HG03097 (cell line): ENCODE measurements around the gene KIF5A.
A peak's percentile ranks its signal among the peaks of the same experiment; 100 is the strongest.

Experiments
- ATAC-seq: cut with Tn5 transposase; IDR thresholded peaks from one replicate; pipeline ENCODE4 v1.9.1; 2021; ENCODE audit not compliant: unreplicated experiment, low FRiP score

Gene KIF5A

DNA sequence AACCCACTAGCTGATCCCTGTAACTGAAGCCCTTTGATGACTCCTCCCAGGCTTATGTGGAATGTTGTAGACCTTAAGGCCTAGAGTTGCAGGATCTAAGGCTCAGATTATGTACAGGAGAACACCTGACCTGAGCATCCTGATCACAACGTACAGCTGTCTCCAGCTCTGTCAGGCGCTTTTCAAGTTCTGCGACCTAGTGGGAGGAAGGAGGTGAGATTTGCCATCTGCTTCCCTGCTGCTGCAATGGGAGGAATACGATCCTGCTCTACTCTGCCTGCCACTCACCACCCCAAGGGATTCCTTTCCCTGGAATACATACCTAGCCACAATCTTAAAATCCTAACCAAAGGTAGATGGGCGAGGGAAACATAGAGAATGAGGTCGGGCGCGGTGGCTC, 16.7 kb upstream of the KIF5A start:
- no peak for ATAC-seq

DNA sequence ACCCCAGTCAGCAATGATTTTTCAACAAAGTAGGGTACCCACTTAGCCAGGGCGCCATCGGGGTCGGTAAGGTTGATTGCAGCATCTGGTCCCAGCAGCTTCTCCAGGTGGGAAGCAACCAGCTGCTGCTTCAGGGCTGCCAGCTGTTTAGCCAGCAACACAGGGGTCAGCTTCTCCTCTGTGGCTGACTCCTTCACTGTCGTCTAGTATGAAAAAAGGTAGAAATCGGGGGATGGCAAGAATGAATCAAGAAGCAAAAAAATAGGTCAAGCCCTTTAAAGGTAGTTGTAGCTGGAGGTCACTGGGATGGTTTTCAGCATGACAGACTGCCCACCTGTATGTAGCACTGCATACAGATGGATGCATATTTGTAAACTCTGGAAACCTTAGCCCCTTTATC, 15.6 kb upstream of the KIF5A start:
- ATAC-seq, result no peak

DNA sequence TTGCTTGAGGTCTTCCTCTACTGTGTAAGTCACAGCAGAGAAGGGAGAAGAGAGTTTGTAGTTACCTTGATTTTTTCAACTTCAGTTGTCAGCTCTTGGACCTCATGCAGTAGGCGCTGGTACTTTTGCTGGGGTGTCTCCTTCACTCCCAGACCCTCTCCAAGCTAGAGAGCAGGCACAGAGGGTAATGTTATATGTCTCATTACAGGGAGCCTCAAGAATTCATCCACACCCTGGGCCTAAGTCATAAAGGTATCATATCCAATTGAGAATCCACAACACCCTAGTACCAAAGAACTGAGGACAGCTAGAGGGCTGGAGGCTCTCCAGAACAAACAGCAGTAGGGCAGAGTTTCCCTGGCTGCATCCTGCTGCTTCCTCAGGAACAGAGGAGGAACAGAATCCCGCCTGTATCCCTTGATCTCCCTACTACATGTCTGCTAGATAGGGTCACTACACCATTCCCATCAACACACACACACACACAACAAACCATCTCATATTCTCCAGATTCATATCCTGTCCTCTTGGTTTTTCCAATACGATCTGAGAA, 14.8 kb upstream of the KIF5A start:
- no peak for ATAC-seq

DNA sequence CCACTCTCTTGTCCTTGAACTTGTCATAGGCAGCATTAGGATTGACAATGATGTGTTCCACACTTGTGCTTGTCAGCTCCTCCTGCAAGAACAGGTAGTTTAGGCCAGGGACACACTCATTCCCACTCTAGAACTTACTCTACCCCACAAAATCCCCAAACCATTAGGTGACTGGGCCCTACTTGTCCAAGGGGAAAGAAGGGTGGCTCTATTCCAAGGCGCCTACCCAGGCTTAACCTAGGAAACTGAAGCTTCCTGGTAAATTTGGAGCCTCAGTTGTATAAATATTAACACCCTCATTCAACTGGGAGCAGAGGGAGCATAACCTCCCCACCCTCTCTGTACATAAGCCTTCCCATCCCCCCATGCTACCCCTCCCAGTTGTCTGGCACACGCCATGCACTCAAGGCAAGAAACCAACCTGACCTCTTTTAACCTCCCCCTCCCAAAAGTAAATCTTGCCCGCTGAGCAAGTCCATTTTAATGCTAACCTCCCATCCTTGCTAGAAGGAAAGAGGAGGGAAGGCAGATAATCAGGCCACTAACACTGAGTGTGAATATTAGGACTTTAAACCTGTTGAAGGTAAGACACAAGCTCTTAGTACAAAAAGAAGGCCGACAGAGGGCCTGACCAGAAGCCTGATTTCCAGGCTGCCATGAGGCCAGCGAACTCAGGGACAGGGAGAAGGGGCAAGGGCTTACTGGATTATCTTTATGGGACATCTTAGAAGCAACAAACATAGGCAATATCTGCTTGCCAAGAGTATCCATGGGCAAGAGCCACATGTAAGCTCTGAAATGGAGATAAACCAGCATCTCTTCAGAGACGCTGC, 13.9 kb upstream of the KIF5A start:
- no peak for ATAC-seq

DNA sequence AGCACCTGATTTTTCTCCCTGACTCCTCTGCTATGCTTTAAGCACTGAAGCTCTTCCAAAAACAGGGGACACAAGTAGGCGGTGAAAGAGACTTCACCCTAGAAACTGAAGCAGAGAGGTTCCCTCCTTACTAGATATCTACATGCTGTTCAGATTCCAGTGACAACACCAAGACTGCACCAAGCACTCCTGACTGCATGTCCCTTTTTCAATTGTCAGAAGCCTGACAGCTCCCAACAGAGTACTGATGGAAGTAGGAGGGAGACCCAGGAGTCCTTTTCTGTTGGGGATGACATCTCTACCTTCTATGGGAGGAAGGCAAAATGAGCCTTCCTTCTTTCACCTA, 13.3 kb upstream of the KIF5A start:
- no peak for ATAC-seq

DNA sequence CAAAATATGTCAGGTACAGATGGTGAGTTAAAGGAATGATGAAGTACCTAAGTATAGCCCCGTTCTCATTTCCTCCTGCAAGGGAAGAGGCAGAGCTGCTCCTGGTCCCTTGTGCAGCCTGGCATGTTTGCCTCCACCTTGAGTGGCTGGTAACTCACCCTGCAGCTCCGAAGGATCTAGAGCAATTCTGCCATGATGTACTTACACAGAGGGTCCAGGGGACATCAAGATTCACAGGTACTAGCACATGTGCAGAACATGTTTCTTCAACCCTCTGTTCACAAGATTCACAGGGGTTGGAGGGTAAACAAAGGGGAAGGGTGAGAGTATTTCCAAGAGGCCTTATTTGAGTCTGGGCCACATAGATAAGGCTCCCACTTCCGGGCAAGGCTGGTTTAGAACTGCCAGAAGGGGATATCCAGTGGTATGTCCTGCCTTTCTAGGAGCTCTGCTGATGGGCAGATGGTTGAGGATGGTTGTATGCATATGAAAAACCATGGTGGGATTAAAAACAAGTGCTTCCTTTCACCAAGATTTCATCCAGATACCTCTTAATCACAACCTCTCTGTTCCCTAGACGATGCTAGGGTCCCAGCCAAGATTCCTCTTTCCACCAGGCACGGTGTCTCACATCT, 10.6 kb upstream of the KIF5A start:
- no peak for ATAC-seq

DNA sequence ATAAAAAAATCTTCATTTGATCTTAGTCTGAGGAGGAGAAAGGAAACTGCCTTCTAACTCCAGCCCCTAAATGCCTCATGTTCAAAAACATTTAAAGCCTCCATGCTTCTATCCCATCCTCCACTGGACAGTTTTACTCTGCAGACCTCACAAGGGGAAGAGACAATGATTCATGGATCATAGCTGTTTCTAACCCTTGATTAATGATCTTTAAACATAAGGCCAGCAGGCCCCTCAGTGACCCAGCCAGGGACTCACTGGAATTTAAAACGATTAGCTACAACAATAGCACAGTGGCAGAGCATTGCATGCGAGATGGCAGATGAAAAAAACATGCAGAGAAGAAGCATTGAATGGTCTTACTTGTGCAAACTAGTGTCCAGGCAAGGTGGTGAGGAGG, 8.8 kb upstream of the KIF5A start:
- no peak for ATAC-seq

DNA sequence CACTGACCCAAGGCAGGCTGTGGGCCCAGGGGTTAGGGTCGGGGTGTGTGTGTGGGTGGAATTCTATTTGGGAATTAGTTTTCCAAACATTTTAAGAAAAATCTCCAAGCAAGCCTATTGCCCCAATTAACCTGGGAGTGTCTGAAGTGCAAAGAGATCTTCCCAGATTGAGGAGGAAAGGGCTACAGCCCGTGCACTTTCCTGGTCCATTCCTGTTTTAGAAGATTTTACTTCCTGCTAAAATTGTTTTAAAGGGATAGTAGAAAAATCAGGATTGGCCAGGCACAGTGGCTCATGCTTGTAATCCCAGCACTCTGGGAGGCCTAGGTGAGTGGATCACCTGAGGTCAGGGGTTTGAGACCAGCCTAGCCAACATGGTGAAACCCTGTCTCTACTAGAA, 8.1 kb upstream of the KIF5A start:
- no peak for ATAC-seq

DNA sequence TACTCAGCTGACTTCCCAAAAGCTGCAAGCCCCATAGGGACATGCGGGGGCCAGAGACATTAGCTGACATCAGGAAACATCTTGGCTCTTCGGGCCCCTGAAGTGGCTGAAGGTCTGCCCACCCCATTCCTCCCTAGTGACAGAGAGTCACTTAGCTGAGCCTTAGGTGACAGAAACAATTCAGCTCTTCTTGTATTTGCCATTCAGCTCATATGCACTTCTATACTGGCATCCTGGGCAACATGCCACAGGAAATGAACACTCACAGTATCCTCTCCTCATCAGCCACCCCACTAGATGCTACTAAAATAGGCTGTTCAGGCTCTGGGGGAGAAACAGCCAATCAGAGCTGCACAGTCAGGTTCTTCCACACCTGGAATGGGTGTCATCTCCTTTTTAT, 6.3 kb upstream of the KIF5A start:
- no peak for ATAC-seq

DNA sequence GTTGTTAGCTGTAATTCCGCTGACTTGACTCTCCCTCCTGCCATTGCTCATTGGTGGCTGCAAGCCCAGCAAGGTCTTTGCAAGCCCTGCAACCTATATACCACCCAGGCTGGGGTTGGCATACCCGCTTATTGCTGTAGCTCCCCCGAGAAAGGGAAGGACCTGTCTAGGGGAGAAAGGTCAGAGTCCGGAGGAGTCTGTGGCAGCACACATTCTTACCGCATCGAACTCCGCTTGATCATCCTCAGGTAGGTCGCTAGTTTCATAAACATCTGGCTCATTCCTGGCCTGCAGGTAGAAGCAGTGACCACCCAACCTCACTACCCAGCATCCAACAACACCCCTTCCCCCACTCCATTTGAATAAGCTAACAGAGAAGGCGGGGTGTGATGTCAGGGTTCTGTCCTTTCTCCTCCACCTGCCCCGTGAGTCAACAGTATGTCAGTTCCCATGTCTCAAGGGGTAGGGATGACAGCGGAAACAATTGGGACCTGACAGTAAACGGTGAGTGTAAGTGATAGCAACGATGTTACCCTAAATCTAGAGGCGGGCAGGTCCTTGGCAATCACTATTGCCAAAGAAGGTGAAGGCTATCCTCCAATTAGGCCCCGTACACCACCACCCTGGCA, 3.9 kb upstream of the KIF5A start:
- no peak for ATAC-seq

DNA sequence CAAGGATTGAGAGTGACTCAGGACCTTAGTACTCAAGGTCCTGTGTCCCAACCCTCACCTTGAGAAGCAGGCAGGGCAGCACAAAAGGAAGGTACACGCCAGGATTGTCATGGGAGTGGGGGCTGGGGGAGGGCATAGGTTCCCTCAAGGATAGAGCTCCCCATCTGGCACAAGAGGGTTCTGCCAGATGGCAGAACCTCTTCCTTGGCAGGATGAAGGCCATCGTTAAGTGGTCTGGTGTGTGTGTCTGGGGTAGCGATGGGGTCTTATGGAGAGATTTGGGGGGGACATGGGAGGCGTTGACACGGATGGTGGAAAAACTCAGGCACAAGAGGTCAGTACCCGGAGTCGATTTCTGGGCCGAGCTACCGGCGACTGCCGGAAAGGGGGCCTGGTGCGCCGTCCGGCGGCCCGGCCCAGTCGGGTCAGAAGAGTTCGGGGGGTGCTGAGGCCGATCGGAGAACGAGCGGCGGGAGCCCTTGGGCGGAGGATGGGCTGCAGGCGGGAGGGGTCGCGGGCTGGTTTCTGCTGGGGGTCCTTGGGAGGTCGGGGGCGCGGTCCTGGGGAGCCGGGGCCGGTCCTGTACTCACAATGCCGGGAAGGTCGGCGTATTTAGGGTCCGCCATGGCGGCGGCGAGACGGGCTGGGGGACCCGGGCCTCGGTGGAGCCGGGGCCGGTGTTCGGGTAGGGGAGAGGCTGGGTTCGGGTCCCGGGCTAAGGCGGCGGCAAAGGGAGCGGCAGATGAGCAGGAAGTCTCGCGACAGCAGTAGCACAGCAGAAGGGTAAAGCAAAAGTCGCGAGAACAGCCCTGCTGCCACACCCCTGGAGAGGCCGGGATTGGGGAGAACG, 3.2 kb upstream of the KIF5A start, which contains the start of gene DCTN2:
Gene DCTN2 (minus strand): TSS at position 755 of the 850 bp plus-strand sequence. CDS start 129 bp downstream, at position 626.
- peak; percentile 95 for ATAC-seq

DNA sequence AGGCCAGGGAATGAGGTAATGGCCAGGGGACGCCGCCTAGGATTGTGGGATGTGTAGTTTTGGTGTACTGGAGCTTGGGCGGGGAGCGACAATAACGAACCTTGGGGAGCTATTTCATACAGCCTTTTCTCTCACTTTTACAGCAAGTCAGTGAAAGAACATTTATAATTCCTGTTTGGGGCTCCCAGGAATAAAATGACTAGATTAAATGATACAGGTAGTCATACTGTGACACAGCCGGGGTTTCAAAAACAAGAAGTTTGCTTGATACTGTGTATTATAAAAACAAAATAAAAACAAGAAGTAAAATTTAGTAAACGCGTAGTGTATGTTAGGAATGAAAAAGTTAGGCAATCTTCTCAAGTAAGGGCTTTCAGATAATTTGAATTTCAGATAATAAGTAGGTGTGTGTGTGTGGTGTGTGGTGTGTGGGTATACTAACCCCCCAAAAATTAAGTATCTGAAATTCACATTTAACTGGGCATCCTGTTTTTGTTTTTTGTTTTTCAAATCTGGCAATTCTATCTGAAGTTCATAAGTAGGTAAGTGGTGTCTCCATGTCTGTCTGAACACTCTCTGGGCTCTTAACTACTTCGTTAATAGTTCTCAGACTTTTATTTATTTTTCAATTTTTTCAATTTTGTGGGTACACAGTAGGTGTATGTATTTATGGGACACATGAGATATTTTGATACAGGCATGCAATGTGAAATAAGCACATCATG, 2.4 kb upstream of the KIF5A start:
- ATAC-seq, result no peak

DNA sequence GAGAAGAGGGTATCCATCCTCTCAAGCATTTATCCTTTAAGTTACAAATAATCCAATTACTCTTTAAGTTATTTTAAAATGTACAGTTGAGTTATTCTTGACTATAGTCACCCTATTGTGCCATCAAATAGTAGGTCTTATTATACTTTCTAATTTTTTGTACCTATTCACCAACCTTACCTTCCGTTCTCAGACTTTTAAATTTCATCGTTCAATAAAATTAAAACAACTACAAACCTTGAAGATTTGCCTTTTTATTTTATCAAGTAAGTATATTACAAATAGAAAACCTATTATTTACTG, 1.9 kb upstream of the KIF5A start:
- ATAC-seq, result no peak

DNA sequence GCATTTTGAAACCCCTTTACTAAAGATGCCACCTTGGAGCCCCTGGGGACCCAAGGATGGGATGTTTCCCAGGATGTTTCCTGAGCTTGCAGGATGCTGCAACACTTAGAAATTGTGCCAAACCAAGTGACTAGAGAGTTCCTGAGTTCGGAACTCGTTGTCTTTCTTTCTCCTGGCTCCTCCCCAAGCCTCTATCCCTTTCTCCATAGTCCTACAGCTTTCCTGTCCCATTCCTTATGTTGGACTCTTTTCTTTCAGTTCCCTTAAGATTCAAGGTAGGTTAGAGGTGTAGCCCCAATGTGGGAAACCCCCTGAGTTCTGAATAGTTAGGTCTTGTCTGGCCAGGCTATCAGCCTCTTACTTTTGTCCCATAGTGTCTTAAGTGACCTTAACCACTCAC, 1.4 kb upstream of the KIF5A start:
- ATAC-seq, result no peak

DNA sequence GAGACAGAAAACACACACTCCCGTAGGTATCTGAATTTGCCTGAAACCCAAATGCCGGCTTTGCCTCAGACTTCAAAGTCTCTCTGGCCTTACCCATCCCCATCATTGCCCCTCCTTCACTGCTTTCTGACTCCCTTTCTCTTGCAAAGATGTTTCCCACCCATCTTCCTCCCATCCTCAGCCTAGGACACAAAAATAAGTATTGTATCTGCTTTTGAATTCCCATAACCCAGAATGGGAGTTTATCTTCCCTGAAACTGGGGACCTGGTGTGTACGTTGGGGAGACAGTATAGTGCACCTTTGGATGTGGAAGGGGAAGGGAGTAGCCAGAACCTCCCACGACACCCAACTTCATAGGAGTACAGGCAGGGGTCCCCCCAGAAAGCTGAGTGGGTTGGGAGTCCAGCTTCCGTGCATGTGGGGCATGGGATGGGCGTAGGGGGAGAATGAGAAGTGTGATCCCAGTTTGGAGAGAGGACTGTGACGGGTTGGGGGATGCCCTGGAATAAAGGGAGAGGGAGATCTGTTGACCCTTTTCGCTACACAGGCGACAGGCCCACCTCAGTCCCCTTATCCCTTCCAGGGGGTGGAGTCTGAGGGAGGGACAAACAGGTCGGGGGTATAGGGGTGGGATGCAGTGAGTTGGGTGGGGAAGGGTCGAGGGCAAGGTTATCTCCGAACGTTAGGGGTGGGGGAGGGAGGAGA, 488 bp upstream of the KIF5A start:
- ATAC-seq, result no peak

DNA sequence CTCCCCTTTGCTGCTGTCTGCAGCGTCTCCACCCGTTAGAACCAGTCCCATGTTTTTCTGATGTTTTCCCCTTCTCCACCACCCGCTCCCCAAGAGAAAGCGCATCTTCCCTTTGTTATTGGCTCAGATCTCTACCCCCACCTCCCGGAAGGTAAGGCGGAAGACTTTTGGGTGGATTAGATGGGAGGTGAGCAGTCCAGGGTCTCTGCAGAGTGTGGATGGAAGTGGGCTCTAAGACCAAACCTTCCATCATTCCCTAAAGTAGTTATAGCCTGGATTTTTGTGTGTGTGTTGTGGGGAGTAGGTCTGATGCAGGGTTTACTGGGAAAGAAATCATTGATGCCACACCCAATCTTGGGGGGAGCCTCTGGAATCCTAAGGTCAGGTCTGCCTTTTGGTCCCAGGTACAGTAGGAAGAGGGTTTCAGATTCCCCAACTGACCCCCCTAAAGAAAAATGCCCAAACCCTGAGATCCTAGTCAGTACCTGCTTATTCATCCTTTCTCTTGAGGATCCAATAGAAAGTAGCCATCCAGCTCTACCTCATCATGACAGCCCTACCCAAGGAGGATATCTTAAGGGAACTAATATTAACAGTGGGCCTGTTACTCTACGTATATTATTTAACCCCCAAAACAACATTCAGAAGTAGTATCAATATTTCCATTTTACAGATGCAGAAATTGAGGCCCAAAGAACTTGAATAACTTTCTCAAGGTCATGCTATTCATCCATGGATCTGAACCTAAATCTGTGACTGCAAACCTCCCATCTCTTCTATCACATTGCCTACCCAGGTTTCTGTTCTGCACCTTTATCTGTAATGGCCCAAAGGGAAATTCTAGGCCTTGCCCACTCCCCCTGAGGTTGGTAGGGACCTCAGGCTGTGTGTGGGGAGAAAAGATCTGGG, 1.1 kb downstream of the KIF5A start:
- ATAC-seq, result no peak

DNA sequence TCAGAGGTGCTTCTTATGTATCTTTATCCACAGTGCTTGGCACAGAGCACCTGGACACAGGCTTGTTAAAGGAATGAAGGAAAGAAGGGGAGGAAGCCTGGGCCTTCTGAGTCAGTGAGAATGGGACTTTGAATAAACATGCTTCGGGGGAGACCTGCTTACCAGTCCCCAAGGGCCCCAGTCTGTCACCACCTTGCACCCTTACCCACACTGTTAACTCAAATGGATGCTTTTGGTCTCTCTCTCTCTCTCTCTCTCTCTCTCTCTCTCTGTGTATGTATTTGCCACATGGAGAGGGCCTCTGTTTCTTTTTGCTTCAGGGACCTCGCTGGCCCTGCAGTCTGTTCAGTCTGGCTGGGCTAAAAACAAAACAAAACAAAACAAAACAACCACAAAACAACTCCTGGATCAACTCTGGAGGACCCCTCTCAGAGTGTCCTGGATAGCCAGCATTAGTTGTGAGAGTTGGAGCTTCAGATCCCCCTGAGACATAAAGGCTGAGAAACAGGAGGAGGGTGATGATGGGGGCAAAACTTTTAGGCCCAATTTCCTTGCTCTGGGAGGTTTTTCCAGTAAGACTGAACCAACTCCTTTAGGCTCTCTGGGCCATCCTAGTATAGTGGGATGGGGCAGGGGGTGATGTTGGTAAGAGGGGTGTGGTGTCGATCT, 1.9 kb downstream of the KIF5A start:
- no peak for ATAC-seq

DNA sequence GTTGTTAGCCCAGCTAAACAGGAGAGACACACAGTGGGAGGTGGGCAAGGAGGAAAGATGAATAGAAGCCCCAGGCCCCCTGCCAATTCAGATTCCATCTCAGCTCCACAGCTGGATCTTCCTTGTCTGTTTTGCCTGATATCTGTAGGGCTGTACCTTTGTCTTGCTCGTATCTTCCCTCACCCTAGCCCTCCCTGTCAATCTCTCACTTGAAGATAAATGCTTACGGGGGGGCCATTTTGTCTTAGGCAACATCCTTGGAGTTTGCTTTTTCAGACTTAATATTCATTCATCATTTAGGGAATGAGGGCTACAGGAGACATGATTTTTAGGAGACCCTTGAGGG, 2.4 kb downstream of the KIF5A start:
- ATAC-seq, result no peak
